HG03565 (cell line): ENCODE data around the gene GNPAT.

Experiments used
- ATAC-seq: cut with Tn5 transposase; IDR thresholded peaks from one replicate; pipeline ENCODE4 v1.9.1; 2021; ENCODE audit warnings: mild to moderate bottlenecking, moderate library complexity; ENCODE audit not compliant: unreplicated experiment

The GNPAT gene

GRCh38 chr1:231241750-231242149, 738 bp downstream of the GNPAT start:
- peak; percentile 23 for ATAC-seq

GRCh38 chr1:231242516-231243198, 1.6 kb downstream of the GNPAT start:
- no peak for ATAC-seq

- no peak for ATAC-seq
These were observed 7.8 kb downstream of the GNPAT start for GRCh38 chr1:231248778-231249177.

- no peak for ATAC-seq
These were observed 11.3 kb downstream of the GNPAT start for GRCh38 chr1:231252336-231252735.

GRCh38 chr1:231260351-231260750, 19.3 kb downstream of the GNPAT start:
- ATAC-seq: no peak

- ATAC-seq: no peak
These were observed 23.6 kb downstream of the GNPAT start for GRCh38 chr1:231264642-231265041.

- no peak for ATAC-seq
These were observed 24.4 kb downstream of the GNPAT start for GRCh38 chr1:231265379-231265778.

- ATAC-seq: no peak
These were observed 25.9 kb downstream of the GNPAT start for GRCh38 chr1:231266811-231267322.

- no peak for ATAC-seq
These were observed 31.2 kb downstream of the GNPAT start for GRCh38 chr1:231272173-231272572.

- no peak for ATAC-seq
These were observed 31.9 kb downstream of the GNPAT start for GRCh38 chr1:231272880-231273279.

GRCh38 chr1:231274119-231274825, 33.3 kb downstream of the GNPAT start:
- ATAC-seq: no peak

GRCh38 chr1:231278100-231278790, 37.2 kb downstream of the GNPAT start:
- ATAC-seq: no peak

GRCh38 chr1:231279081-231279480, 38.1 kb downstream of the GNPAT start:
- no peak for ATAC-seq

GRCh38 chr1:231279683-231280082, 38.7 kb downstream of the GNPAT start:
- ATAC-seq: no peak

- no peak for ATAC-seq
These were observed 43.4 kb downstream of the GNPAT start for GRCh38 chr1:231284441-231284840.

- no peak for ATAC-seq
These were observed 45.6 kb downstream of the GNPAT start for GRCh38 chr1:231286603-231287002.

- no peak for ATAC-seq
These were observed 54.9 kb downstream of the GNPAT start for GRCh38 chr1:231295938-231296337.

GRCh38 chr1:231301990-231302389, 61.0 kb downstream of the GNPAT start:
- no peak for ATAC-seq

- no peak for ATAC-seq
These were observed 69.5 kb downstream of the GNPAT start for GRCh38 chr1:231310391-231310934.

GRCh38 chr1:231311720-231312431, 70.9 kb downstream of the GNPAT start:
- no peak for ATAC-seq

GRCh38 chr1:231312432-231312788, 71.4 kb downstream of the GNPAT start:
- ATAC-seq: no peak
